HG03095 (cell line): Measurements from ENCODE around the gene GUCD1.
"Not testable (repeated sequence)": the region's sequence is repeated elsewhere in the genome, so short reads cannot be mapped to it uniquely, and the experiment has no call there.

Source experiments
- ATAC-seq: cut with Tn5 transposase; IDR thresholded peaks from one replicate; pipeline ENCODE4 v1.9.1; 2021; ENCODE audit warnings: moderate library complexity; ENCODE audit not compliant: unreplicated experiment

GUCD1 gene

DNA sequence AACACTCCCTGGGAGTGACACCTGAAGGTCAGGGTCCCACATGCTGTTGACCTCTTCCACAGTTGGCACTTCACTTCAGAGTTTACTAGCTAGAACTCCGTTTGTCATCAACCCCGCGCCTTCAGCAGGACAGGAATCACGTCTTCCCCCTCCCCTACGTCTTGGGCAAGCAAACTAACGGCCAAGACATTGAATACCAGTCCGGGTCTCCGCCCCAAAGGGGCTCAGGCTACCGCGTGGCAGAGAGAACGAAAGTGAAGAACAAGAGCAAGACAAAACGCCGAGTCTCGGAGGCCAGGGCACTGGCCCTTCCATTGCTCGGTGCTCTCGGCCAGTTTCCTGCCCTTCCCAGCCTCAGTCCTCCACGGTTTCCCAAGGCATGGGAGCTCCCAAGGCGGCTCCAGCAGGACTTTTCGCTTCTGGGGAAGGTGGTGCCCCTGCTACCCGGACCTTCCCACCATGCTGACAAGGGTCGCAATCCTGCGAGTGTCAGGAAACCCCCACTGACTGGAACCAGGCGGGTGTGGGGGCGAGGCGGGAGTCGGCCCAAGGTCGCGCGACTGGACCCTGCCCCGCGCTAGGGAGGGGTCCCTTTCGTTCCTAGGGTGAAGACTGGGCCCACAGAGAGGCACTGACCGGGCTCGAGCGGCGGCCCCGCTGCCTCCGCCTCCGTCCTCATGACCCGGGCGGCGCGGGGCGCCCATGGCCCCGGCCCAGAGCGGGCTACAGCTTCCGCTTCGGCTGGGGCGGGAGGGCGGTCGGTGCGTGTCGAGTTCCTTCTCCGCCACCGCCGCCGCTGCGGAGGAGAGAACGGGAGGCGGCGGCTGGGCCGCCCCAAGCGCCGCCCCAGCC is at the start of gene GUCD1:
GUCD1 (minus strand) TSS at position 826 of the 852 bp plus-strand sequence; CDS start at position 679, 147 bp downstream.
- no peak for ATAC-seq

DNA sequence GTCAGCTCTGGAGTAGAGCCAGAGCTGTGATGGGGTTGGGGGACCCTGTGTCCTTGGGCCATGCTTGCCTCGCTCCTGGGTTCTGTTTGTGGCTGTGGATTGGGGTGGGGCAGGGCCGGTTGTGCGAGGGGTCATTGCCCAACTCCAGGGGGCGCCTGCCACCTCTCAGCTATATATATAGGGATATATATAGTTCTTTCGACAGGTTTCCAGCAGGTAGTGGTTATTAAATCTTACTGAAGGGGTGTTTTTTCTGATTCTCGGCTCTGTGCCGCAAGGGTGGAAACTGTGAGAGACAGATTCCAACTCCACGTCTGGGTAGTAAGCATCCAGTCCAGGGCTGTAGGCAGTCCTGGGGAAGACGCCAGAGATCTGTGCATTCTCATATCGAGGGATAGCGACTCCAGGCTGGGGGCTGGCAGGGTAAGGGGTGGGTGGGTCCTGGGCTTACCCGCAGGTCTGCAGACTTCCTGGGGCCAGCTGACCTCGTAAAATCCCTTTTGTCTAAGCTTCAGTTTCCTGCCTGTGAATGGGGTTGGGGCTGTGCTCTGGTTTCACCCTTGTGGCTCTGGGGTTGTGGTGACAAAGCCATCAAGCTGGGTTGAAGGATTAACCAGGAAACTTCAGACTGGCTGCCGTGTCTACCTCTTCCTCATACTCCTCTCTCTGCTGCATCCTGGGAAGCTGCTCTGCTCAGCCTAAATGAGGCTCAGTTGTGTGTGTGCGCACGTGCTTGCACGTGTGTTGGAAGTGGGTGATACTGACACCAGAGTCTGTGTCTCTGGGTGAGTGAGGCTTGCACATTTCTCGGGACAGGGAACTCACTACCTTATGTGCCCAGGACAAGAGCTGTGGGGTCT is 49.1 kb upstream of the GUCD1 start:
- not testable (repeated sequence) for ATAC-seq

DNA sequence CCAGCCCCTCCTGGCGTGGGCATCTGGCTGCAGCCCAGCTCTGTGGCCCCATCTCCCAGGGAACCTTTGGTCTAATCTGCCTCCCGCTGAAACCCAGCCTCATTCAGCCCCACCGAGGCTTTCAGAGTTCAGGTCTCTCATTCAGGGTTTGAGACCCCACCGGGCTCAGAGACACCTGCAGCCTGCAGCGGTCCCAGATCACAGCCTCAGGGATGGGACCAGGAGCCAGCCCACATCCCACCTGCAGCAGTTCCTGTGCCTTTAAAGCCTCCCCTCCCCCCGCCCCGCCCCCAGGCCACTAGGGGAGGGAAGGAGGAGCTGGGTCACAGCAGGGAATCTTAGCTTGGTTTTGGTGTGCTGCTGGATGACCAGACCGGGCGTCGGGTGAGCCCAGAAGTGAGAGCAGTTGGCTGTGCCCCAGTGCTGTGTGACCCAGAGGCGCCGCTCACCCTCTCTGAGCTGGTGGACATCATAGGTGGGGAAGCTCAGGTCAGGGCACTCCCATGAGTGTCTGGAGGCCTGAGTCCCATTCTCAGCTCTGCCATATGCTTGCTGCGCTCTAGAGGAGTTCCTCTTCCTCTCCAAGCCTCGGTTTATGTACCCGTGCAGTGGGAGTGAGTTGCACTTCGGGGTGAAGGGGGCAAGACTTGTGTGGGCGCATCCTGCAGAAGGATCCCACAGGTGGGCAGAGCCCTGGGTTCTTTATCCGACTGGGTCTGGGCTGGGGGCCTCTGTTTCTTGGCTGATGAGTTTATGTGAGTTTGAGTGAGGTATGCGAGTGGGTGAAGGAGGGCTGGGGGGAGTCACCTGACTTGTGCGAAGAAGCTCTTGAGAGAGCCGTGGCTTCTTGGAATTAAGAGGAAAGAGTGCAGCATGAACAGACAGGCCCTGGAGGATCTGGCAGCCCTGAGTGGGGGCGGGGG is 48.2 kb upstream of the GUCD1 start, which contains the start of gene GGT1:
GGT1 (plus strand) TSS at position 347 of the 923 bp plus-strand sequence. CDS start 7,889 bp downstream, outside the sequence.
- ATAC-seq = not testable (repeated sequence)

DNA sequence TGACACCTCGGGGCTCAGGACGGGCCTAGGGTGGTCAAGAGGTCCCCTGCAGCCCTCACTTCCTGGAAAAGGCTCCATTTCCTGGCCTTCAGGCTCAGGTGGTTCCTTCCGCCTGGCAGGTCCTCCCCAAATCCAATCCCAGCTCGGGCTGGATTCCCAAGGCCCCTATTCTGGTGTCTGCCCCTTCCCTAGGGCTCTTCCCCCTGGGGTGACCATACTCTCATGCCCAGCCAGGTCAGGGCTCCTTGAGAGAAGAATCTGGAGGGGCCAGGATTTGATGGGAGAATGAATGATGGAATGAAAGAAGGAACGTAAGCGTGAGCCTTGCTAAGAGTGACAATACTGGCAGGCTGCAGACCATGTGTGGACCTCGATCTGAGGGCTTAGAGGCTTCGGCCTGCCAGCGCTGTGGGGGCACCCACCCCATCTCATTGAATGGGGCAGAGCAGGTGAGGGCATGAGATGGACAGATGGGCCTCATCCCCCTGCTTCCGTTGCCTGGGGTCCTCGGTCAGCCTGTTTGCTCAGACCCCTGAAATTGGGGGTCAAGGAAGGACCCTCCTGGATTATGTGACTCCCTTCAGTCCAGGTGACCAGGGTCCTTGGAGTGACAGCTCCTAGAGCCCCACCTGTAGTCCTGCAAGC is 47.3 kb upstream of the GUCD1 start:
- not testable (repeated sequence) for ATAC-seq

DNA sequence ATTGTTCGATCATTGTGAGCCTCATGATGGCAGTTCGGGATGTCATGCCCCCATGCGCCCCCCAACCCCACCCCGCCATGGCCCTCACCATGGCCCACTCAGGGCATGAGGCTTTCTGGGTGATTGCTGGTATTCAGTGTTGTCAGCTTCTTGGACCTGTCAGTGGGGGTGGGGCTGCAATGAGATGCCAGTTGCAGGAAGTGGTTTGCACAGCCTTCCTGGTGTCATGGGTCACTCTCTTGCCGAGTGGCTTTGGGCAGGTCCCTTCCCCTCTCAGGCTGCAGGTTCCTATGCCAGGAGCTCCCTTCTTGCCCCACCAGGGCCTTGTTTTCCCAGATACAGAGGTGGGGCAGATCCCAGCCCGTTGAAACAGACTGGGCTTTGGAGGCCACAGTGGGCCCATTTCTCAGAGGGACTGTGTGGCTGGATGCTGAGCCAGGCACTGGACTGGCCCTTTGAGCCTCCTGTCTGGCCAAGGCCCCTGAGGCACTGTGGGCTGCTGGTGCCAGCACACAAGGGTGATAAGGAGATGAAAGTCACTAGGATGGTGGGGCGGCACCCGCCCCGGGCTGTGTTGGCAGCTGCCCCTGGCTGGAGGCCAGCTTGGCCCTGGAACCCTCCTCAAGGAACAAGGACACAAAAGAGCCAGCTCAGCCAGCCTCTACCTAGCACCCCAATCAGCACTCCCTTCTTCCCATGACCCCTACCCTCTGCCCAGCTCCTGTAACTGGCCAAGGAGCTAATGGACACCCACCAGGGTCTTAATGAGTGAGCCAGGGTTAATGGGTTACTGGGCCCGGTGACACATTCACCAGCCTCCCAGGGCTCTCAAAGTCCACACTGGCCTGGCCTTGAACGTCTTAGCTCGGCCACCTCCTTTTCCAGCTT is 46.5 kb upstream of the GUCD1 start:
- no peak for ATAC-seq

DNA sequence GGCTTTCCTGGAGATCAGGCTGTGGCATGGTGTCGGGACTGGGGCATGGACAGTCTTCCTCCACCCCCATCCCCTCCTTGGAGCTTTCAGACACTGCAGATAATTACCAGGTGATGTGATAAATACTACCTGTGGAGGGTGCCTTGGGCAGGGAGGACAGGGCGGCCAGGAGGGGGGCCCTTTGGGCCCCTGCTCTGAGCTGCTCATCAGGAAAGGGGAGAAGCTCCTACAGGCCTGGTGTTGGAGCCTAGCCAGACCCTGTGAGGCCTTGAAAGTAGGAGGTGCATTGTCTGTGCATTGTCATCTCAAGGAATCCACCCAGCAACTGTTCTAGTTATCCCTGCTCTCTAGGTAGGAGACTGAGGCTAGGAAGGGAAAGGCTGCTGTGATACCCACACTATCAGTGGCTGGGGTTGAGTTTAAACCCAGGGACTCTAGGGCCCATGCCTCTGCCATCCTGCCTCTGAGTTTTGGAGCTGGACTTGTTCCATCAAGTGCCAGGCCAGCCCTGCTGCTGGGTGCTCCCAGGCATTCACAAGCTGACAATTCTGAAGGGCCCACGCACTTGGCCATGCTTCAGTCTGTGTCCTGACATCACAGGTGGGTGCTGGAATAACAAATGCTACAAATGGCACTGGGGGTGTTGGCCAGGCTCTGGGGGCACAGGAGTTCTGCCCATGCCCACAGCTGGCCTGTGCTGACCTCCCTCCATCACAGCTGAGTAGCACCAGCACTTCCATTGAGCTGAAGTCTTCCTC is 45.2 kb upstream of the GUCD1 start:
- not testable (repeated sequence) for ATAC-seq

DNA sequence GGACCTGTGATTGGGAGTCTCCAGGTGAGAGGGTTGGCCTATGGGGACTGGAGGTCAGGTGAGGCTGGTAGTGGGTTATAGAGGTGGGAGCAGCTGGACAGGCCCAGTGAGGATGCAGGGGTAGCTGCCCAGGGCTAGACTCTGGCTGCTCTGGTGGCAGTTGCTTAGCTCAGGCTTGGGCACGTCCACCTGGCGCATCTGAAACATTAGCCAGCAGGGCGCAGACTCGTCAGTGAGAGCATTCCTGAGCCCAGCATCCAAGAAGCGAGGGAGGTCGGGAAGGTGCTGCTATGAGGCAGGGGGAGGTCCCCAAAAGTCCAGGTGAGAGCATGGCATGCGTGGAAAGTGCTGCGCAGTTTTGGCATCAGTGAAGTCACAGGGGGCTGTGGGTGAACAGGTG is 44.6 kb upstream of the GUCD1 start:
- no peak for ATAC-seq

DNA sequence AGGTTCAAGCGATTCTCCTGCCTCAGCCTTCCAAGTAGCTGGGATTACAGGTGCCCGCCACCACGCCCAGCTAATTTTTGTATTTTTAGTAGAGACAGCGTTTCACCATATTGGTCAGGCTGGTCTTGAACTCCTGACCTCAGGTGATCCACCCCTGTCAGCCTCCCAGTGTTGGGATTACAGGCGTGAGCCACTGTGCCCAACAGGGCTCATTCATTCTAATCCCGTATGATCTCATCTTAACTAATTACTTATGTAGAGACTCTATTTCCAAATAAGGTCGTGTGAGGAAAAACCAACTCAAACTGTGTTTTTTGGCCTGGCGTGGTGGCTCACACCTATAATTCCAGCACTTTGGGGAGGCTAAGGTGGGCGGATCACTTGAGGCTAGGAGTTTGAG is 42.1 kb upstream of the GUCD1 start:
- ATAC-seq = not testable (repeated sequence)

DNA sequence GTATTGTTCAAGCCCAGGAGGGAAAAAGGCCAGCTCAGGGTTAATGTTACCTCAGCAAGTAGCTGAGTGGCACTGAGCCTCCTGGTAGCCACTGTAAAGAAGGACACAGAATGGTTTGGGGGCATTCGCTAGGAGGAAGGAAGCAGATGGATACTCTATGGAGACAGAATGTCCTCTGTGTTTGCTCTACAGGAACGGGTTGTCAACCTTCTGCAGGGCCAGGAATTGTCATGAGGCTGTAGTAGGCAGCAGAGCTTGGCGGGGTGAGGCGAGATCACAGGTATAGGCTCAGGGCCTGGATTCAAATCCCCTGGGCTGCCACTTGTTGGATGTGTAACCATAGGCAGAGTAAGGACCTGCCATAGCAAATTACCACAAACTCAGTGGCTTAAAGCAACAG is 40.9 kb upstream of the GUCD1 start:
- ATAC-seq = no peak

DNA sequence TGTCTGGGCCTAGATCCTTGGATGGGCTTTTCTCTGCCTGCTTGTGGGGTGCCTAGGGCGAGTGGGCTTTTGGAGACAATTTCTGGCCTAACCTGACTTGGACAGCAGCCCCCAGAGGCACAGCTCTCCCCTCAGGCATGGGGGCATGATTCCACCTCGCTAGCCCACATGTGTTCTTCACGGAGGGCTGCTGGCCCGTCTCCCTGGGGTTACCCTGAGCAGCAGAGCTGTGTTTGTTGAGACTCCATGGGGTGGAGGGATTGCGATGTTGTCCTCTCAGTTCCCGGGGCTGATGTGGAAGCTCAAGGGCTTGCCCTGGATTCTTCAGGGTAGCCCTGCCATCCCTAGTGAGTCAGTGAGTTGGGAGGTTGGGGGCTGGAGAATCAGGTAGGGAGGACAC is 40.3 kb upstream of the GUCD1 start:
- ATAC-seq = no peak

DNA sequence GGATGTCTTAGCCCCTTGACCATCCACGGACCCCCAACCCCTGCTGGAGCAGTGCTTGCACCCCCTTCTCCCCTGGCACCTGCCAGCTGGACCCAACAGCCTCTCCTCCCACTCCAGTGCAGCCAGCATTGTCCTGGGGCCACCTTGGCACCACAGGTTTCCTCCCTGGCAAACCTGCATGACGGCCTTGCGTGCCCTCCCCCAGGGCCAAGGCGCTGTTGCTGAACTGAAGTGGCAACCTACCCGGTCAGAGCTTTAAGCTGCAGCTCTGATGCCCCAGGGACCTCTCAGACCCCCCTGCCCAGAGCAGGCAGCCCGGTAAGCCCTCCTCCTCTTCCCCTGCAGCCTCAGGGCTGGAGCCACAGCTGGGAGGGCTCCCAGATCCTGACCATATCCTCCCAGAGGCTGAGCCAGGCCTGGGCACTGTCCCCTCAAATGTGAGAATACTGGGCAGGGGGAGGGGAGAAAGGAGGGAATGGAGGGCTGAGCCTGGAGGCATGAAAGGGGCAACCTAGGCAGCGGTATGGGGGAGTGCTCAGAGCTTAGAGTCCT is 39.7 kb upstream of the GUCD1 start:
- no peak for ATAC-seq

DNA sequence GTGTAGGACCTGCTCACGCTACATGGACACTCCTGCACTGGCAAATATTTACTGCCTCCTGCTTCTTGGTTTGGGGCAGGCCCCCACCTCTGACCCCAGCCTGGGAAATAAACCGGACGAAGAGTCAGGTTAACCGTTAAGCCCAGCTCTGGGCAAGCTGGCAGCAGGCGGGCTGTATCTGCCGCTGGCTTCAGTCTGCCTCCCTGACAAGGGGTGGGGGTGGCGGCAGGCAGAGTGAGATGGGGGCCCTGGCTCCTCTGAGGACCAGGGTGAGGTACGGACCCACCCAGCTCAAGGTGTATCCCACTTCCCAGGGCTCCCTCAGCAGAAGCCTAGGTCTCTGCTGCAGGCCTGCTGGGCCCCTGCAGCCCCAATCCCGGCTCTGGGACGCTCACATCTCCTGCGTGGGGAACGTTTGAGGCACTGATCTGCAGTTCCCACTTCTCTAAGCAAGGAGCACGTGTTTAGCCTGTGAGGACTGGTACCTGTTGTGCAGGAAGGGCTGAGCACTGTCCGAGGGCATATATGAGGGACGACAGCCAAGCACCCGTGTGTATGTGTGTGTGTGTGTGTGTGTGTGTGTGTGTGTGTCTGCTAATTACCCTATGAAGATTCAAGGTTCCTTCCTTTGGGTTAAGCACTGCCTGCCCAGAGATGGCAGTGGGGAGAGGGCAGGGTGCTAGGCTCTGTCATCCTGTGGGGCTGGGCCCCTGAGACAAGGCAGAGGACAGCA is 39.1 kb upstream of the GUCD1 start:
- ATAC-seq = no peak

DNA sequence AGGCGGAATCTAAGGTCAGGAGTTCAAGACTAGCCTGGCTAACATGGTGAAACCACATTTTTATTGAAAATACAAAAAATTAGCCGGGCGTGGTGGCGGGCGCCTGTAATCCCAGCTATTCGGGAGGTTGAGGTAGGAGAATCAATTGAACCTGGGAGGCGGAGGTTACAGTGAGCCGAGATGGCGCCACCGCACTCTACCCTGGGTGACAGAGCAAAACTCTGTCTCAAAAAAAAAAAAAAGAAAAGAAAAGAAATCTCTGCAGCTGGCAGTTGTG is 38.6 kb upstream of the GUCD1 start:
- ATAC-seq = not testable (repeated sequence)

DNA sequence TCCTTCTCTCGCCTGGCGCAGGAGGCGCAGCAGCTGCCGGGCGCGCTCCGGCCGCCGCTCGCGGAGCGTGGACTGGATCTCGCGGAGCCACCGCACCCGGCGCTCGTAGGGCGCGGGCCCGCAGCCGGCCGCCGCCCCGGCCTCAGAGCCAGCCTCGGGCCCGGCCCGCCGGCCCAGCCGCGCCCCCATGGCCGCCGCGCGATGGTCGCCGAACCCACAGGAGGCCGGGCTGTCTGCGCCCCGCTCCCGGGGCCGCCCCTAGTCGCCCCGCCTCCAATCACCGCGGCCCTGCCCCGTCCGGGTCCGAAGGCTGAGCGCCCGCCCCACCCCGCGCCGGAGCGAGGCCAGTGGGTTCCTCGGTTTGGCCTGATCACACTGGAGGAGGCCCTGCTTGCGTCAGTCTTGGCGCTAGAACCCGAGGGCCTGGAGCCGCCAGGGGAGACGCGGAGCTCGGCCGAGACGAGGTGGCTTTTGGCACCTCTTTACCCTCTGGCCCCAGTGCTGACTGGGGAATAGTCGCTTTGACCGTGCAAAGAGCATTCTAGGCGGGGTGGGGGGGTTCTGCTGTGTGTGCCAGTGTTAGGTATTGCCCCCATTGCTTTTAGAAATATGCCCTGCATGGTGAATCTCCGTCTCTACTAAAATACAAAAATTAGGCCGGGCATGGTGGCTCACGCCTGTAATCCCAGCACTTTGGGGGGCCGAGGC is 38.1 kb upstream of the GUCD1 start, which contains the start of gene LRRC75B:
LRRC75B (minus strand) TSS at position 223 of the 708 bp plus-strand sequence; CDS start at position 189, 34 bp downstream.
- ATAC-seq = peak; percentile 75

DNA sequence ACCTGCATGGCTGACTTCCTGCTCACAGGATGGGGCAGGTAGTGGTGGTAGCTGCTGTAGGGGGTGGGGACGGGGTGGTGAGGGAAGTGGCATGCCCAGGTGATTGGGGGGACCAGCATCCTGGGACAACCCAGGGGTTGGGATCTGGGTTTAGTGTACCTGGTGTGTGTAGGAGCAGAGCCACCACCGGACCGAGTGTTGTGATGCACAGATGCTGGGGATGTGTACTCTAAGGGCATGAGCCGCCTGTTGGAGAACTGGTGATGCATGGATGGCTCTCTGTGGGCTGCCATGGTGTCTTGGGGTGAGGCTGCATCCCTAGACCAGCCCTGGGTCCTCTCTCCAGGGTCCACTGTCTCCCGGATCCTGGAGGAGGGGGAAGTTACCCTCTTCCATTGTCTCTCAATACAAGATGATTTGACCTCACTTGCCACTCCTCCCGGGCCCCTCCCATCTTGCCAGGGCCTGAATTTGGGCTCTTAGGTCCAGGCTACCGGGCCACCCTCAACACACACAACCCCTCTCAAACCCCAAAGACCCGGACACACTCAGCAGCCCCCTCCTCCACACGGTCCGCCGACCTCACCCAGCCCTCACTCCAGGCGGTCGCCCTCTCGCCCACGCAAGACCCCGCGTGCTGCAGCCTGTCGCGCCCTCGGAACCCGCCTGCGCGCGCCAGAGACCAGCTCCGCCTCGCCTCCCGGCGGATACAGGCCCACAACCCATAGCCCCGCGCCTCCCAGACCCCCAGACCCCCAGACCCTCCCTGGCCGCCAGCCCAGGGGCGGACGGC is 37.3 kb upstream of the GUCD1 start:
- ATAC-seq = no peak

DNA sequence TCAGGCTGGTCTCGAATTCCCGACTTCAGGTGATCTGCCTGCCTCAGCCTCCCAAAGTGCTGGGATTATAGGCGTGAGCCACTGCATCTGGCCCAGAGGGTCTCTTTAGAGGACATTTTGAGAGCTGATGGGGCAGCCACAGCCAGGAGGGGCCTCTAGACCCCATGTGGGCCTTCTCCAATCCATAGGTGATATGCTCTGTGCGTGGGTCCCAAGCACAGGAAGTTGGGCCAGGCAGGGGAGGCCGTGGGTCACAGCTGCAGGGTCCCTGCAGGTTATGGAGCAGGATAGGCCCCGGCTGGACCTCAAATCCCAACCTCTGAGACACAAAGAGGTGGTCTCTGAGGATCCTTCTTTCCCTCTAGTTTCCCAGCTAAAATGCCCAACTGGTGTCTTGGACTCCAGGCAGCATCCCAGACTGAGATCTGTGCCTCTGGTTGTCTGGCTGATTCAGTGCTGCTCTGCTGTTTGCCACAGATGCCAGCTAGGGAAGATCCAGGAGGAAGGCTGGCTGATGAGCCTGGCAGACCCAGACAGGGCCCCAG is 36.4 kb upstream of the GUCD1 start:
- no peak for ATAC-seq
